CD4-positive, alpha-beta T cell treated with Interleukin-15 for 1 hour (primary cell): ENCODE data around the gene ODAD3.
"Not testable (repeated sequence)": the region's sequence is repeated elsewhere in the genome, so short reads cannot be mapped to it uniquely, and the experiment has no call there.

Experiments
- DNase-seq: peaks from one replicate; pipeline ENCODE4 v3.0.0-alpha.2; 2020

ODAD3 gene

GRCh38 chr19:11434703-11435056, 241 bp downstream of the ODAD3 start:
- no peak for DNase-seq

GRCh38 chr19:11433526-11433925, 1.4 kb downstream of the ODAD3 start:
- not testable (repeated sequence) for DNase-seq

- DNase-seq = no peak
These were observed 8.3 kb downstream of the ODAD3 start for GRCh38 chr19:11426656-11427055.

GRCh38 chr19:11425719-11426457, 9.0 kb downstream of the ODAD3 start:
- DNase-seq = no peak

- no peak for DNase-seq
These were observed 11.1 kb downstream of the ODAD3 start for GRCh38 chr19:11423791-11424181.

- DNase-seq = no peak
These were observed 11.6 kb downstream of the ODAD3 start for GRCh38 chr19:11423164-11423790.

GRCh38 chr19:11422163-11423065, 12.5 kb downstream of the ODAD3 start:
- DNase-seq = peak; percentile 91

- peak; percentile 59 for DNase-seq
These were observed 13.4 kb downstream of the ODAD3 start for GRCh38 chr19:11421371-11422098.

GRCh38 chr19:11420429-11421370, 14.2 kb downstream of the ODAD3 start:
- DNase-seq = no peak

- DNase-seq = peak; percentile 41
These were observed 16.1 kb downstream of the ODAD3 start, which contains the start of gene RGL3 for GRCh38 chr19:11418549-11419506. RGL3 (minus strand) TSS chr19:11419314; CDS start chr19:11419278, 36 bp downstream.

- no peak for DNase-seq
These were observed 16.8 kb downstream of the ODAD3 start for GRCh38 chr19:11418094-11418548.

- DNase-seq = no peak
These were observed 18.4 kb downstream of the ODAD3 start for GRCh38 chr19:11416346-11417052.

- DNase-seq = no peak
These were observed 20.4 kb downstream of the ODAD3 start for GRCh38 chr19:11414544-11414943.

- DNase-seq = no peak
These were observed 24.2 kb downstream of the ODAD3 start for GRCh38 chr19:11410682-11411081.

GRCh38 chr19:11408591-11408990, 26.3 kb downstream of the ODAD3 start:
- no peak for DNase-seq

- DNase-seq = not testable (repeated sequence)
These were observed 28.2 kb downstream of the ODAD3 start for GRCh38 chr19:11406703-11407236.

- DNase-seq = no peak
These were observed 28.9 kb downstream of the ODAD3 start for GRCh38 chr19:11405846-11406643.

- DNase-seq = no peak
These were observed 30.2 kb downstream of the ODAD3 start for GRCh38 chr19:11404588-11405222.
